K562 (cell line): ENCODE data around the gene NIFK. TPM values are rescaled to one million over a fixed set of nuclear protein-coding genes. Genes with fewer than 3 reads are reported as not detected.

Experiments
- BMI1 ChIP-seq: fragments of 150-350 bp; IDR thresholded peaks from 2 replicates; pipeline ENCODE4 v1.6.1; 2014; ENCODE audit warnings: low read length
- C11orf30 ChIP-seq: fragments of 450-650 bp; IDR thresholded peaks from 2 replicates; pipeline ENCODE4 v1.6.1; 2016; ENCODE audit warnings: low read depth, mild to moderate bottlenecking
- DACH1 ChIP-seq: fragments of 450-650 bp; IDR thresholded peaks from 2 replicates; pipeline ENCODE4 v1.6.1; 2018; ENCODE audit not compliant: partially characterized antibody
- E2F3 ChIP-seq: fragments of 250-450 bp; sonication (Bioruptor Pico); IDR thresholded peaks from 2 replicates; pipeline ENCODE4 v1.4.0; 2020; ENCODE audit warnings: mild to moderate bottlenecking
- ELF1 ChIP-seq: fragments of 200-800 bp; sonication (Bioruptor generic); IDR thresholded peaks from 2 replicates; pipeline ENCODE4 v1.6.1; 2016; ENCODE audit warnings: missing genetic modification characterization, missing compliant biosample characterization
- KLF6 ChIP-seq: fragments of 250-450 bp; sonication (Bioruptor Pico); IDR thresholded peaks from 2 replicates; pipeline ENCODE4 v1.4.0; 2020; ENCODE audit warnings: mild to moderate bottlenecking, moderate library complexity, borderline replicate concordance
- PRPF4 ChIP-seq: fragments of 200-400 bp; formaldehyde crosslinking; IDR thresholded peaks from one replicate; pipeline ENCODE4 v1.6.1; 2017; ENCODE audit warnings: low read length, low read depth, mild to moderate bottlenecking; ENCODE audit not compliant: insufficient read depth, poor library complexity, severe bottlenecking
- SRSF3 ChIP-seq: fragments of 200-400 bp; formaldehyde crosslinking; IDR thresholded peaks from 2 replicates; pipeline ENCODE4 v1.6.1; 2016; ENCODE audit warnings: mild to moderate bottlenecking, low read length, moderate library complexity; ENCODE audit not compliant: insufficient read depth
- ZNF785 ChIP-seq: fragments of 250-450 bp; sonication (Bioruptor Pico); IDR thresholded peaks from 2 replicates; pipeline ENCODE4 v1.4.0; 2020; ENCODE audit warnings: mild to moderate bottlenecking
- polyA plus RNA-seq, 8 experiments: library from polyadenylated mRNA; depleted of rRNA in 4 of 8; stranded (reverse) in 5 of 8; unstranded in 3 of 8; fragments of >200 nt; fragmentation: Nextera tagmentation in 2 of 8; fragmentation: Illumina TruSeq in 1 of 8; extraction: Ambion mirVana in 2 of 8; extraction: Trizol in 1 of 8; gene quantifications; 2 replicates each; pipeline versions ENCODE4 v1.2.1 to v1.2.3, GENCODE V29; 2011 to 2014; ENCODE audit warnings: inconsistent platforms in 1 of 8, missing spikeins in 1 of 8
- total RNA-seq, 7 experiments: library from RNA; depleted of rRNA in 6 of 7; stranded (reverse); fragments of >200 nt in 6 of 7; fragmentation: Illumina TruSeq in 2 of 7; extraction: Trizol in 2 of 7; gene quantifications; 2 replicates each; pipeline versions ENCODE4 v1.2.1 to v1.2.3, GENCODE V29; 2011 to 2021; ENCODE audit warnings: low replicate concordance in 1 of 7
- TF ChIP-seq, protein P1 (sequence below): sonication (generic); formaldehyde crosslinking; IDR thresholded peaks from 2 replicates; pipeline ENCODE4 v1.5.0; 2020; ENCODE audit warnings: missing genetic modification reagents
- TF ChIP-seq, protein P2 (sequence below): fragments of 250-450 bp; sonication (Bioruptor Pico); IDR thresholded peaks from 2 replicates; pipeline ENCODE4 v1.4.0; 2020; ENCODE audit warnings: mild to moderate bottlenecking, moderate library complexity
- TF ChIP-seq, protein P3 (sequence below): fragments of 250-450 bp; sonication (Bioruptor Pico); IDR thresholded peaks from 2 replicates; pipeline ENCODE4 v1.4.0; 2020; ENCODE audit warnings: borderline replicate concordance
- TF ChIP-seq, protein P4 (sequence below): fragments of 200-800 bp; sonication (Bioruptor generic); IDR thresholded peaks from 2 replicates; pipeline ENCODE4 v1.6.1; 2016; ENCODE audit warnings: missing genetic modification characterization, missing compliant biosample characterization
- TF ChIP-seq, protein P5 (sequence below), 2 experiments: IDR thresholded peaks; 2 replicates each; pipeline ENCODE4 v1.6.1; 2012; ENCODE audit warnings: improper control_type of control experiment in 2 of 2, low read depth in 2 of 2, low read length in 2 of 2, borderline replicate concordance in 1 of 2

The NIFK gene
- total and polyA plus RNA-seq, 9 of the 15 experiments (the other 6 are each of a cell fraction or from before 2014, with no cell fraction given): 60.2 to 426 (median 183) TPM

DNA sequence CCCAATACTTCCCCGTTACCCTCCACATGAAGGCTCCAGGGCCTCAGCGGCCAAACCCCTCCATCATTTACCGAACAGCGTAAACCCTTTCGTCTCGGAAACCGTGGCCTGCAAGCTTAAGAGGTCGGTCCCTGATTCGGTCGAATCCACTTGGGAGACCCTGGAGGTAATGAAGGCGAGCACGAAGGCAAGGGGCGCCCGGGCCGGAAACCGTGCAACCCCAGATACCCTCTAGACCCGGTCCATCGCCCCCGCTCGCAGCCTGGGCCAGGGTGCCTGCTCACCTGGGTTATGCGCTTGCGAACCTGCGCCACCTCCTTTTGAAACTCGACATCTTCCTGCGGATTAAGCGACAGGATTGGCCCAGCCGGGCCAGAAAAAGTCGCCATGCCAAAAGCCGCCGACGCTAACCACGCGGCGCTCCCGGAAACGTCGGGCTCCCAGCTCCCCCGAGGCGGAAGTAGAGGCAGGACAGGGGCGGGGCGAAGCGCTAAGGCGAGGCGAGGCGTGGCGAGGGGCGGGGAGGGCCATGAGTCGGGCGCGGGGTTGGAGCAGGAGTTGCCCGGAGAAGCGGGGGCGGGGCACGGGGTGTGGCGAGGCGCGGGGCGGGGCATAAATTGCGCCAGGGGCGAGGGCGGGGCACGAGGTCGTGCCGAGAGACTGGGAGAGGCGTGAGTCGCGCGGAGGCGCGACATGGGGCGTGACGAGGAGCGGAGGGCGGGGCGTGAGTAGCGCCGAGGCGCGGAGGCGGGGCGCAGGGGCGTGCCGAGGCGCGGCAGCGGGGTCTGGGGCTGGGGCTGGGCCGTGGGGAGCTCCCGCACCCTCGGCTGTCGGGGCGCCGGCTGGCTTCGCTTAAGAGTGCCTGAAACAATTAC lies at the start of gene NIFK (continued):
- TF ChIP-seq KLF6 (CRISPR knock-in tag) (no peak), ELF1 (peak; percentile 92), C11orf30 (peak; percentile 72), PRPF4 (no peak), SRSF3 (0 out of 2 replicates have a peak, but pooled peaks have one; percentile 51), BMI1 (no peak), E2F3 (0 out of 2 replicates have a peak, but pooled peaks have one; percentile 34), ZNF785 (CRISPR knock-in tag) (no peak), DACH1 (no peak)
- TF ChIP-seq, protein P1, sequence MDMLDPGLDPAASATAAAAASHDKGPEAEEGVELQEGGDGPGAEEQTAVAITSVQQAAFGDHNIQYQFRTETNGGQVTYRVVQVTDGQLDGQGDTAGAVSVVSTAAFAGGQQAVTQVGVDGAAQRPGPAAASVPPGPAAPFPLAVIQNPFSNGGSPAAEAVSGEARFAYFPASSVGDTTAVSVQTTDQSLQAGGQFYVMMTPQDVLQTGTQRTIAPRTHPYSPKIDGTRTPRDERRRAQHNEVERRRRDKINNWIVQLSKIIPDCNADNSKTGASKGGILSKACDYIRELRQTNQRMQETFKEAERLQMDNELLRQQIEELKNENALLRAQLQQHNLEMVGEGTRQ (CRISPR knock-in tag): peak; percentile 48; the same call in 1 of the 2 replicates
- TF ChIP-seq, protein P2, sequence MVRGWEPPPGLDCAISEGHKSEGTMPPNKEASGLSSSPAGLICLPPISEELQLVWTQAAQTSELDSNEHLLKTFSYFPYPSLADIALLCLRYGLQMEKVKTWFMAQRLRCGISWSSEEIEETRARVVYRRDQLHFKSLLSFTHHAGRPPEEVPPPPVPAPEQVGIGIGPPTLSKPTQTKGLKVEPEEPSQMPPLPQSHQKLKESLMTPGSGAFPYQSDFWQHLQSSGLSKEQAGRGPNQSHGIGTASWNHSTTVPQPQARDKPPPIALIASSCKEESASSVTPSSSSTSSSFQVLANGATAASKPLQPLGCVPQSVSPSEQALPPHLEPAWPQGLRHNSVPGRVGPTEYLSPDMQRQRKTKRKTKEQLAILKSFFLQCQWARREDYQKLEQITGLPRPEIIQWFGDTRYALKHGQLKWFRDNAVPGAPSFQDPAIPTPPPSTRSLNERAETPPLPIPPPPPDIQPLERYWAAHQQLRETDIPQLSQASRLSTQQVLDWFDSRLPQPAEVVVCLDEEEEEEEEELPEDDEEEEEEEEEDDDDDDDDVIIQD (CRISPR knock-in tag): no peak
- TF ChIP-seq, protein P3, sequence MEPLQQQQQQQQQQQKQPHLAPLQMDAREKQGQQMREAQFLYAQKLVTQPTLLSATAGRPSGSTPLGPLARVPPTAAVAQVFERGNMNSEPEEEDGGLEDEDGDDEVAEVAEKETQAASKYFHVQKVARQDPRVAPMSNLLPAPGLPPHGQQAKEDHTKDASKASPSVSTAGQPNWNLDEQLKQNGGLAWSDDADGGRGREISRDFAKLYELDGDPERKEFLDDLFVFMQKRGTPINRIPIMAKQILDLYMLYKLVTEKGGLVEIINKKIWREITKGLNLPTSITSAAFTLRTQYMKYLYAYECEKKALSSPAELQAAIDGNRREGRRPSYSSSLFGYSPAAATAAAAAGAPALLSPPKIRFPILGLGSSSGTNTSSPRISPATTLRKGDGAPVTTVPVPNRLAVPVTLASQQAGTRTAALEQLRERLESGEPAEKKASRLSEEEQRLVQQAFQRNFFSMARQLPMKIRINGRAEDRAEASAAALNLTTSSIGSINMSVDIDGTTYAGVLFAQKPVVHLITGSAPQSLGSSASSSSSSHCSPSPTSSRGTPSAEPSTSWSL: no peak
- TF ChIP-seq, protein P4, sequence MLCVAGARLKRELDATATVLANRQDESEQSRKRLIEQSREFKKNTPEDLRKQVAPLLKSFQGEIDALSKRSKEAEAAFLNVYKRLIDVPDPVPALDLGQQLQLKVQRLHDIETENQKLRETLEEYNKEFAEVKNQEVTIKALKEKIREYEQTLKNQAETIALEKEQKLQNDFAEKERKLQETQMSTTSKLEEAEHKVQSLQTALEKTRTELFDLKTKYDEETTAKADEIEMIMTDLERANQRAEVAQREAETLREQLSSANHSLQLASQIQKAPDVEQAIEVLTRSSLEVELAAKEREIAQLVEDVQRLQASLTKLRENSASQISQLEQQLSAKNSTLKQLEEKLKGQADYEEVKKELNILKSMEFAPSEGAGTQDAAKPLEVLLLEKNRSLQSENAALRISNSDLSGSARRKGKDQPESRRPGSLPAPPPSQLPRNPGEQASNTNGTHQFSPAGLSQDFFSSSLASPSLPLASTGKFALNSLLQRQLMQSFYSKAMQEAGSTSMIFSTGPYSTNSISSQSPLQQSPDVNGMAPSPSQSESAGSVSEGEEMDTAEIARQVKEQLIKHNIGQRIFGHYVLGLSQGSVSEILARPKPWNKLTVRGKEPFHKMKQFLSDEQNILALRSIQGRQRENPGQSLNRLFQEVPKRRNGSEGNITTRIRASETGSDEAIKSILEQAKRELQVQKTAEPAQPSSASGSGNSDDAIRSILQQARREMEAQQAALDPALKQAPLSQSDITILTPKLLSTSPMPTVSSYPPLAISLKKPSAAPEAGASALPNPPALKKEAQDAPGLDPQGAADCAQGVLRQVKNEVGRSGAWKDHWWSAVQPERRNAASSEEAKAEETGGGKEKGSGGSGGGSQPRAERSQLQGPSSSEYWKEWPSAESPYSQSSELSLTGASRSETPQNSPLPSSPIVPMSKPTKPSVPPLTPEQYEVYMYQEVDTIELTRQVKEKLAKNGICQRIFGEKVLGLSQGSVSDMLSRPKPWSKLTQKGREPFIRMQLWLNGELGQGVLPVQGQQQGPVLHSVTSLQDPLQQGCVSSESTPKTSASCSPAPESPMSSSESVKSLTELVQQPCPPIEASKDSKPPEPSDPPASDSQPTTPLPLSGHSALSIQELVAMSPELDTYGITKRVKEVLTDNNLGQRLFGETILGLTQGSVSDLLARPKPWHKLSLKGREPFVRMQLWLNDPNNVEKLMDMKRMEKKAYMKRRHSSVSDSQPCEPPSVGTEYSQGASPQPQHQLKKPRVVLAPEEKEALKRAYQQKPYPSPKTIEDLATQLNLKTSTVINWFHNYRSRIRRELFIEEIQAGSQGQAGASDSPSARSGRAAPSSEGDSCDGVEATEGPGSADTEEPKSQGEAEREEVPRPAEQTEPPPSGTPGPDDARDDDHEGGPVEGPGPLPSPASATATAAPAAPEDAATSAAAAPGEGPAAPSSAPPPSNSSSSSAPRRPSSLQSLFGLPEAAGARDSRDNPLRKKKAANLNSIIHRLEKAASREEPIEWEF: no peak
- TF ChIP-seq, protein P5, sequence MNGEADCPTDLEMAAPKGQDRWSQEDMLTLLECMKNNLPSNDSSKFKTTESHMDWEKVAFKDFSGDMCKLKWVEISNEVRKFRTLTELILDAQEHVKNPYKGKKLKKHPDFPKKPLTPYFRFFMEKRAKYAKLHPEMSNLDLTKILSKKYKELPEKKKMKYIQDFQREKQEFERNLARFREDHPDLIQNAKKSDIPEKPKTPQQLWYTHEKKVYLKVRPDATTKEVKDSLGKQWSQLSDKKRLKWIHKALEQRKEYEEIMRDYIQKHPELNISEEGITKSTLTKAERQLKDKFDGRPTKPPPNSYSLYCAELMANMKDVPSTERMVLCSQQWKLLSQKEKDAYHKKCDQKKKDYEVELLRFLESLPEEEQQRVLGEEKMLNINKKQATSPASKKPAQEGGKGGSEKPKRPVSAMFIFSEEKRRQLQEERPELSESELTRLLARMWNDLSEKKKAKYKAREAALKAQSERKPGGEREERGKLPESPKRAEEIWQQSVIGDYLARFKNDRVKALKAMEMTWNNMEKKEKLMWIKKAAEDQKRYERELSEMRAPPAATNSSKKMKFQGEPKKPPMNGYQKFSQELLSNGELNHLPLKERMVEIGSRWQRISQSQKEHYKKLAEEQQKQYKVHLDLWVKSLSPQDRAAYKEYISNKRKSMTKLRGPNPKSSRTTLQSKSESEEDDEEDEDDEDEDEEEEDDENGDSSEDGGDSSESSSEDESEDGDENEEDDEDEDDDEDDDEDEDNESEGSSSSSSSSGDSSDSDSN (IDR thresholded peaks at IDR 0.05; ENCODE audit: borderline replicate concordance in 1 of 2, low read depth in 2 of 2, low read length in 2 of 2): no peak
